Measurements from ENCODE around the gene BRCA2.
A peak's percentile ranks its signal among the peaks of the same experiment; 100 is the strongest.

Gene BRCA2

DNA sequence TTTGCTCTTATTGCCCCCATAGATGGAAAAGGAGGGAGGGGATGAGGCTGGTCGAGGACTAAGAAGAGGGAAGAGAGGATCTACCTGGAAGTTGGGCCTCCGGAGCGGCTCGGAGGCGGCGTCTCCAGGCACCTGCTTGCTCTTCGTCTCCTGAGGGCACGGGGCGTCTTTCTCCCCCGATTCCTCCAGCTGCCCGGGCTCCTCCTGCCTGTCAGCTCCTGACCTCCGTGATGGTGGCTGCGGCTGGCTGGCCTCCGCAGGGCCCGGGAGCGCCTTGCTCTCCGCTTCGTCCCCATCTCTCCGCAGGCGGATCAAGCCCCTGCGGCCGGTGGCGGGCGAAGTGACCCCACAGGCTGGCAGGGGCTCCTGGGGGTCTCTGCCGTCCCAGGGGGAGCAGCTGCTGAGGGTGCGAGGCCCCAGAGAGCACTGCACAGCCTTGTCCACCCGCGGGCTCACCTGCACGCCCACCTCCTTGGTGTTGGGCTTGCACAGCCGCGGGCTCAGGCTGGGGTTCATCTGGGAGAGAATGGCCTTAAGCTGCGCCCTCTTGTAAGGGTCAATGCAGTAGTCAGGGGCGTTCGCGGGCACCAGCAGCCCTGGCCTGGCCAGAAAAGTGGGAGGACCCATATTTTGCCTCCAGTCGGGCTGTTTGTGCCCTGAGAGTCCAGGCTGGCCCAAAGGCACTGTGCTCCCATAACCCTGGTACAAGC is 4.0 kb upstream of the BRCA2 start:
- no peak overlapping the region for H3K4me3 ChIP-seq (ENCODE audit: low read depth, low read length)
- TF ChIP-seq CTCF (IDR thresholded peaks at IDR 0.05; ENCODE audit: low read depth, low read length), result no peak

DNA sequence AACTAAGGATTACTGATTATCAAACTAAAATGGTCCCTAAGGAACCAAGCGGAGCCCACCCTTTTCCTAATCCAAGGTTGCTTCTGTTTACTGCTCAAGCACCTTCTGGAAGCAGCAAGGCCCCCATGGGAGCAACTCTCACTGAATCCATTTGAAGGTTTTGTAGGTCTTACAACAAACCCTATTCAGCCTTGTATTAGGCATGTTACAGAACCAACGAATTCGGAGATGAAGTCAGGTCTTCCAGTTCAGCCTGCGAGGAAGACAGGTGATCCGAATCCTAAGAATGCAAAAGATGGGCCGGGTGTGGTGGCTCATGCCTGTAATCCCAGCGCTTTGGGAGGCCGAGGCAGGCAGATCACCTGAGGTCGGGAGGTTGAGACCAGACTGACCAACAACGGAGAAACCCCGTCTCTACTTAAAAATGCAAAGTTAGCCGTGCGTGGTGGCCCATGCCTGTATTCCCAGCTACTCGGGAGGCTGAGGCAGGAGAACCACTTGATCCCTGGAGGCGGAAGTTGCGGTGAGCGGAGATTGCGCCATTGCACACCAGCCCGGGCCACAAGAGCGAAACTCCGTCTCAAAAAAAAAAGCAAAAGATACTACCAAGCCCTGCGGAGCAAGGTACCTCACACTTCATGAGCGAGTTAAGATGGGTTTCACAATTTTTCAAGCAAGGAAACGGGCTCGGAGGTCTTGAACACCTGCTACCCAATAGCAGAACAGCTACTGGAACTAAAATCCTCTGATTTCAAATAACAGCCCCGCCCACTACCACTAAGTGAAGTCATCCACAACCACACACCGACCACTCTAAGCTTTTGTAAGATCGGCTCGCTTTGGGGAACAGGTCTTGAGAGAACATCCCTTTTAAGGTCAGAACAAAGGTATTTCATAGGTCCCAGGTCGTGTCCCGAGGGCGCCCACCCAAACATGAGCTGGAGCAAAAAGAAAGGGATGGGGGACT is 754 bp upstream of the BRCA2 start:
- no peak for TF ChIP-seq CTCF (IDR thresholded peaks at IDR 0.05; ENCODE audit: low read depth, low read length)
- H3K4me3 ChIP-seq (ENCODE audit: low read depth, low read length), result peak overlapping the region; percentile 84

DNA sequence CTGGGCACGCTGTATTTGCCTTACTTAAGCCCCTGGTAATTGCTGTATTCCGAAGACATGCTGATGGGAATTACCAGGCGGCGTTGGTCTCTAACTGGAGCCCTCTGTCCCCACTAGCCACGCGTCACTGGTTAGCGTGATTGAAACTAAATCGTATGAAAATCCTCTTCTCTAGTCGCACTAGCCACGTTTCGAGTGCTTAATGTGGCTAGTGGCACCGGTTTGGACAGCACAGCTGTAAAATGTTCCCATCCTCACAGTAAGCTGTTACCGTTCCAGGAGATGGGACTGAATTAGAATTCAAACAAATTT is 676 bp downstream of the BRCA2 start:
- no peak for TF ChIP-seq CTCF (IDR thresholded peaks at IDR 0.05; ENCODE audit: low read depth, low read length)
- peak overlapping the region; percentile 84 for H3K4me3 ChIP-seq (ENCODE audit: low read depth, low read length)

GRCh38 chr13:32316501-32316900 is 1.2 kb downstream of the BRCA2 start:
- TF ChIP-seq CTCF (IDR thresholded peaks at IDR 0.05; ENCODE audit: low read depth, low read length), result no peak
- H3K4me3 ChIP-seq (ENCODE audit: low read depth, low read length), result peak overlapping the region; percentile 84

DNA sequence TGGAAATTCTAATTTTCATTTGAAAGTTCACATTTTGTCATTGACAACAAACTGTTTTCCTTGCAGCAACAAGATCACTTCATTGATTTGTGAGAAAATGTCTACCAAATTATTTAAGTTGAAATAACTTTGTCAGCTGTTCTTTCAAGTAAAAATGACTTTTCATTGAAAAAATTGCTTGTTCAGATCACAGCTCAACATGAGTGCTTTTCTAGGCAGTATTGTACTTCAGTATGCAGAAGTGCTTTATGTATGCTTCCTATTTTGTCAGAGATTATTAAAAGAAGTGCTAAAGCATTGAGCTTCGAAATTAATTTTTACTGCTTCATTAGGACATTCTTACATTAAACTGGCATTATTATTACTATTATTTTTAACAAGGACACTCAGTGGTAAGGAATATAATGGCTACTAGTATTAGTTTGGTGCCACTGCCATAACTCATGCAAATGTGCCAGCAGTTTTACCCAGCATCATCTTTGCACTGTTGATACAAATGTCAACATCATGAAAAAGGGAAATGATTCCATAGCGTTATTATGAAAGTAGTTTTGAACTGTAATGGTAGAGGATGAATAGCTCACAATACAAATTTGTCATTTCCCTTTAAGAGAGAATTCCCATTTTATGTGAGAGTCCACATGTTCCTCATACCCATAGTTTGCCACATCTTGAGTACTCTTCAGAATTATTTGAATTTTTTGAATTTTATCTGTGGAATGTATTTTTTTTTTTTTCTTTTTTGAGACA is 2.6 kb downstream of the BRCA2 start:
- no peak overlapping the region for H3K4me3 ChIP-seq (ENCODE audit: low read depth, low read length)
- no peak for TF ChIP-seq CTCF (IDR thresholded peaks at IDR 0.05; ENCODE audit: low read depth, low read length)

DNA sequence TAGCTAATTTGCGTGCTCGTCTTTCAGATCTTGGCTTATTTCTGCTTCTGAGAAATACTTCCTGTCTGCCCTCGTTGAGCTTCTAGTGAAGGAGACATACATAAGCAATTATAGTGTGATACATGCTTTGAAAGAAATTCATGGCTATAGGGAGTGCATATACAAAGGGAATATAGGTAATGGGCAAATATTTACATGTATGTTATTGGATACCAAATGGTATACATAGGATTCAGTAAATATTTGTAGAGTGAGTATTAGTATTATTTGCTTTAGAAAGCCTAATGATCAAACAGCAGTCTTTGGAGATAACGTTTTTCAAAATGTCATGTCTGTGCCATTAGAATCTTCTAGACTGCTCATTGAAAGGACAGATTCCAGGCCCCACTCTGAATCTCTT is 5.2 kb downstream of the BRCA2 start:
- TF ChIP-seq CTCF (IDR thresholded peaks at IDR 0.05; ENCODE audit: low read depth, low read length), result no peak
- H3K4me3 ChIP-seq (ENCODE audit: low read depth, low read length), result no peak overlapping the region

Measured in WI38 (cell line).